ENCODE data around the gene L2HGDH.

Gene L2HGDH

DNA sequence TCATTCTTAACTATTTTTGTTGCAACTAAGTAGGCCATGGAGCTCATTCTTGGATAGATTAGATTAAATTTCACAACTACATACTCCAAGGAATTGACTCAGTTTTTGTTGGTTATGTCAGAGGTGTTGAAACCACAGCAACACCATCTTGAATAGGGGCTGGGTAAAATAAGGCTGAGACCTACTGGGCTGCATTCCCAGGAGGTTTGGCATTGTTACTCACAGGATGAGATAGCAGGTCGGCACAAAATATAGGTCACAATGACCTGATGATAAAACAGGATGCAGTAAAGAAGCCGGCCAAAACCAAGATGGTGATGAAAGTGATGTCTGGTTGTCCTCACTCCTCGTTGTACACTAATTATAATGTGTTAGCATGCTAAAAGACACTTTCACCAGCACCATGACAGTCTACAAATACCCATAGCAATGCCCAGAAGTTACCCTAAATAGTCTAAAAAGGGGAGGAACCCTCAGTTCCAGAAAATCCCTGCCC is 21.0 kb upstream of the L2HGDH start:
- no peaks in the 10 kb centered on the region for H3K27me3 Mint-ChIP-seq (ENCODE audit: low read depth, poor library complexity)
- TF ChIP-seq, protein P1, sequence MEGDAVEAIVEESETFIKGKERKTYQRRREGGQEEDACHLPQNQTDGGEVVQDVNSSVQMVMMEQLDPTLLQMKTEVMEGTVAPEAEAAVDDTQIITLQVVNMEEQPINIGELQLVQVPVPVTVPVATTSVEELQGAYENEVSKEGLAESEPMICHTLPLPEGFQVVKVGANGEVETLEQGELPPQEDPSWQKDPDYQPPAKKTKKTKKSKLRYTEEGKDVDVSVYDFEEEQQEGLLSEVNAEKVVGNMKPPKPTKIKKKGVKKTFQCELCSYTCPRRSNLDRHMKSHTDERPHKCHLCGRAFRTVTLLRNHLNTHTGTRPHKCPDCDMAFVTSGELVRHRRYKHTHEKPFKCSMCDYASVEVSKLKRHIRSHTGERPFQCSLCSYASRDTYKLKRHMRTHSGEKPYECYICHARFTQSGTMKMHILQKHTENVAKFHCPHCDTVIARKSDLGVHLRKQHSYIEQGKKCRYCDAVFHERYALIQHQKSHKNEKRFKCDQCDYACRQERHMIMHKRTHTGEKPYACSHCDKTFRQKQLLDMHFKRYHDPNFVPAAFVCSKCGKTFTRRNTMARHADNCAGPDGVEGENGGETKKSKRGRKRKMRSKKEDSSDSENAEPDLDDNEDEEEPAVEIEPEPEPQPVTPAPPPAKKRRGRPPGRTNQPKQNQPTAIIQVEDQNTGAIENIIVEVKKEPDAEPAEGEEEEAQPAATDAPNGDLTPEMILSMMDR (IDR thresholded peaks at IDR 0.05): no peak
- no peaks in the 10 kb centered on the region for H3K9me3 Mint-ChIP-seq
- H3K36me3 Mint-ChIP-seq (ENCODE audit: low read depth): peaks cover 18% of the 10 kb centered on the region
- H3K4me1 Mint-ChIP-seq: peaks cover 23% of the 10 kb centered on the region
- no peak overlapping the region for H3K4me3 Mint-ChIP-seq
- no peak overlapping the region for H3K27ac Mint-ChIP-seq
- DNase-seq: no peak

DNA sequence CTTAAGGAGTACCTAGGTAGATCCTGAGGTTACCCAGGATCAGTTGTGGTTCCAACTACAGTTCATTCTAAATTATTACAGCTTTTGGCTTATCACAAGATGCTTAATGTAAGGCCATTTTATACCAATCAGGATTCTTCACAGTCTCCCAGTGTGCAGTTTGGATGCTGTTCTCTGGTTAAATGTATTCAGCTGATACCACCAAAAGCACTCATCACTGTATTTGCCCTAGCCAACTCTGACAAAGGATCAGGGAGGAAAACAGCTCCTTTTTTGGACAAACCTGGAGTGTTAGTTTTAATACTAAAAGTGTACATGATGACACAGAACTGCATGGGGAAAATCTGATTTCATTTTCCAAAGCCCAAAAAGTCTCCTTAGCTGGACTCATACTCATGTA is 19.6 kb upstream of the L2HGDH start:
- Mint-ChIP-seq H3K4me3 (no peak overlapping the region), H3K4me1 (peaks cover 22% of the 10 kb centered on the region), H3K36me3 (ENCODE audit: low read depth) (peaks cover 18% of the 10 kb centered on the region)

DNA sequence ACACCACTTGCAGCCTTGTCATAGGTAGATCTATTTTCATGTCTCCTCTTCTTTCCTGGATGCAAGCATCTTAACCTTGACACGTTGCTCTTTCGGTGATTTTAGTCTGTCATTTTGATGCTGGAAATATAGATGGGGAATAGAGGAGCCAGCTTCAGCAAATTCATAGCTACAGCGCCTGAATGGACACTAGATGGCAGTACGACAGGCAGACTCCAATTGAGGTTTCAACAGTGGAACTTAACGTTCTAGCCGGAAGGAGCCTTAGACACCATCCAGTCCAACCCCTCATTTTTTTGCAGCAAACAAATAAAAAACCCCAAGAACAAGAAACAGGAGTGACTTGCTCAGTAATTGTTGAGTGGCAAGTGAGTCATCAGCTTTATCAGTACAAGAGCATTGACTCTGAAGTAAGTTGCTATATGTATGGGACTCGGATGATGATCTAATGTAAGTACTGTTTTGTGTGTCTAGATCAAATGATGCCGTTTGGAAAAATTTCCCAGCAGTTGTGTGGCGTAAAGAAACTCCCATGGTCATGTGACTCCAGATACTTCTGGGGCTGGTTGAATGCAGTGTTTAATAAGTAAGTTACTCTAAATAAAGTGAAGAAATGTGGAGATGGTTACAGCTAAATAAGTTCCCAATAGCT is 9.1 kb upstream of the L2HGDH start:
- no peaks in the 10 kb centered on the region for H3K27me3 Mint-ChIP-seq (ENCODE audit: low read depth, poor library complexity)
- H3K36me3 Mint-ChIP-seq (ENCODE audit: low read depth): peaks cover 25% of the 10 kb centered on the region
- peaks cover 13% of the 10 kb centered on the region for H3K9me3 Mint-ChIP-seq
- no peak overlapping the region for H3K4me3 Mint-ChIP-seq
- H3K27ac Mint-ChIP-seq: no peak overlapping the region
- peaks cover 21% of the 10 kb centered on the region for H3K4me1 Mint-ChIP-seq
- peak; percentile 56 for DNase-seq
- TF ChIP-seq, protein P1 (IDR thresholded peaks at IDR 0.05): peak; percentile 78

More for the DNA sequence above, 19.6 kb upstream of the L2HGDH start:
- Mint-ChIP-seq H3K27ac (no peak overlapping the region), H3K9me3 (no peaks in the 10 kb centered on the region), H3K27me3 (ENCODE audit: low read depth, poor library complexity) (no peaks in the 10 kb centered on the region)
- no peak for DNase-seq
- TF ChIP-seq, protein P1 (IDR thresholded peaks at IDR 0.05): no peak

DNA sequence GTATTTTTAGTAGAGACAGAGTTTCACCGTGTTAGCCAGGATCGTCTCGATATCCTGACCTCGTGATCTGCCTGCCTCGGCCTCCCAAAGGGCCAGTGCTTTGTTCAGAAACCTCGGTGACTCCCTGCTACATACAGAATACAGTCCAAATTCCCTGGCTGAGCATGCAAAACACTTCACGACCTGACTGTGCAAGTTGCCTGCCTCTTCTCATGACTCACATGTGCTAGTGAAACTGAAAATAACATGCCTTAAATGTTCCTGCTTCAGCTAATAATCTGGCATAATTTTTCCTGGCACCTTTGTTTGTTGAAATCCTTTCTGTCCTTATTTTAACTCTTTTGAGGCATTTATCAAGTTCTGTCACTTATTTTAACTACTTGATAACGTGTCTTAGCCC is 8.3 kb upstream of the L2HGDH start:
- Mint-ChIP-seq H3K4me1 (peaks cover 21% of the 10 kb centered on the region), H3K4me3 (no peak overlapping the region), H3K27me3 (ENCODE audit: low read depth, poor library complexity) (no peaks in the 10 kb centered on the region), H3K36me3 (ENCODE audit: low read depth) (peaks cover 27% of the 10 kb centered on the region), H3K9me3 (peaks cover 20% of the 10 kb centered on the region), H3K27ac (no peak overlapping the region)
- DNase-seq: no peak
- TF ChIP-seq, protein P1 (IDR thresholded peaks at IDR 0.05): no peak

DNA sequence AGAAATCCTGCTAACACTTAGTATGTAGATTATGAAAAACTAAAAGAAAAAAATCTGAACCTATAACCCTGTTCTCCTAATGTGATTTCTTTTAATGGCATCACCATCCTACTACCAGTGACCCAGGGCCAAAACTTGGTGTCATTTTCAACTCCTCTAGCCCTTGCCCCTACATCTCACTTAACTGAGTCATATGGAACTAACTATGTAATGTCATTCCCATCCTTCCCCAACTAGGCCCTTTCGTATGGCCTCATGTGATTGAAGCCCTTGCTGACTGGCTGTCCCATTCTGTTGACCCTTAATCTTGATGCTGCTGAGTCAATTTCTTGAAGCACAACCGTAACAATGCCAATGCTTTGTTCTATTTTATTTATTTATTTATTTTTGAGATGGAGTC is 7.7 kb upstream of the L2HGDH start:
- Mint-ChIP-seq H3K9me3 (peaks cover 26% of the 10 kb centered on the region), H3K27me3 (ENCODE audit: low read depth, poor library complexity) (peaks cover 3% of the 10 kb centered on the region), H3K27ac (peak overlapping the region; percentile 95), H3K4me3 (no peak overlapping the region), H3K4me1 (peaks cover 21% of the 10 kb centered on the region), H3K36me3 (ENCODE audit: low read depth) (peaks cover 27% of the 10 kb centered on the region)
- TF ChIP-seq, protein P1 (IDR thresholded peaks at IDR 0.05): no peak
- DNase-seq: no peak

DNA sequence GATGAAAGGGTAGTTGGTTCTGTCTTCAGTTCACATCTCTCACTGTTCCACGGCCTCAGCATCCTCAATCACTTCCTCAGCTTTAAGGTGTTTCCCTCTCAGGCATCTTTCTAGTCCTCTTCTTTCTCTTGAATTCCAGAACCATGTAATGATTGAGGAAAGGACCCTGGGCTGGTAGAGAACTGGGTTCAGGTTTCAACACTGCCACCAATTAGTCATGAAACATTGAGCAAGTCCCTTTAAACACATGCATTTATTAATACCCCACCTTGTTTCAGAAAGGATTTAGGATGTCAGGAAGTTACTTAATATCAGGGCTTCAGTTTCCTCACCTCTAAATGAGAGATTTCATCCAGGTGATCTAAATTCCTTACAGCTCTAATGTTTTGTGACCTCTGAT is 7.3 kb upstream of the L2HGDH start:
- Mint-ChIP-seq H3K9me3 (peaks cover 30% of the 10 kb centered on the region), H3K27ac (no peak overlapping the region), H3K27me3 (ENCODE audit: low read depth, poor library complexity) (peaks cover 5% of the 10 kb centered on the region), H3K36me3 (ENCODE audit: low read depth) (peaks cover 29% of the 10 kb centered on the region), H3K4me3 (no peak overlapping the region), H3K4me1 (peaks cover 21% of the 10 kb centered on the region)
- TF ChIP-seq, protein P1 (IDR thresholded peaks at IDR 0.05): no peak
- no peak for DNase-seq
